ENCODE data around the gene POSTN.

Gene POSTN, protein sequence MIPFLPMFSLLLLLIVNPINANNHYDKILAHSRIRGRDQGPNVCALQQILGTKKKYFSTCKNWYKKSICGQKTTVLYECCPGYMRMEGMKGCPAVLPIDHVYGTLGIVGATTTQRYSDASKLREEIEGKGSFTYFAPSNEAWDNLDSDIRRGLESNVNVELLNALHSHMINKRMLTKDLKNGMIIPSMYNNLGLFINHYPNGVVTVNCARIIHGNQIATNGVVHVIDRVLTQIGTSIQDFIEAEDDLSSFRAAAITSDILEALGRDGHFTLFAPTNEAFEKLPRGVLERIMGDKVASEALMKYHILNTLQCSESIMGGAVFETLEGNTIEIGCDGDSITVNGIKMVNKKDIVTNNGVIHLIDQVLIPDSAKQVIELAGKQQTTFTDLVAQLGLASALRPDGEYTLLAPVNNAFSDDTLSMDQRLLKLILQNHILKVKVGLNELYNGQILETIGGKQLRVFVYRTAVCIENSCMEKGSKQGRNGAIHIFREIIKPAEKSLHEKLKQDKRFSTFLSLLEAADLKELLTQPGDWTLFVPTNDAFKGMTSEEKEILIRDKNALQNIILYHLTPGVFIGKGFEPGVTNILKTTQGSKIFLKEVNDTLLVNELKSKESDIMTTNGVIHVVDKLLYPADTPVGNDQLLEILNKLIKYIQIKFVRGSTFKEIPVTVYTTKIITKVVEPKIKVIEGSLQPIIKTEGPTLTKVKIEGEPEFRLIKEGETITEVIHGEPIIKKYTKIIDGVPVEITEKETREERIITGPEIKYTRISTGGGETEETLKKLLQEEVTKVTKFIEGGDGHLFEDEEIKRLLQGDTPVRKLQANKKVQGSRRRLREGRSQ

DNA sequence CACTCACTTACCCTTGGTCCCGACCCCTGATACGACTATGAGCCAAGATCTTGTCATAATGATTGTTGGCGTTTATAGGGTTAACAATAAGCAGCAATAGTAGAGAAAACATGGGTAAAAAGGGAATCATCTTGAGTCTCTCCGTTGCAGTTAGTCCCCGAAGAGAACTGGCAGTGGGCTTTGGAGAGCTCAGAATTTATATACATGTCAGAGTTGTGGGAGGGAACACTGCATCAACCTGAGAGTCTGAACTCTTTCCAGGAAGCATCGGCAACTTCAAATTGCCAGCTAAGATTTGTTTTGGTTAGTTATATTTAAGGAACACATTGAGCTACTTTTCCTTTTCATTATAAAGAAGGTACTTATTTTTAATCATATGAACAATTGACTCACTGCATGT, at the start of gene POSTN:
TSS of gene POSTN (minus strand) at position 172 of the 400 bp plus-strand sequence. CDS start at position 130, 42 bp downstream.
- DNase-seq = no peak

DNA sequence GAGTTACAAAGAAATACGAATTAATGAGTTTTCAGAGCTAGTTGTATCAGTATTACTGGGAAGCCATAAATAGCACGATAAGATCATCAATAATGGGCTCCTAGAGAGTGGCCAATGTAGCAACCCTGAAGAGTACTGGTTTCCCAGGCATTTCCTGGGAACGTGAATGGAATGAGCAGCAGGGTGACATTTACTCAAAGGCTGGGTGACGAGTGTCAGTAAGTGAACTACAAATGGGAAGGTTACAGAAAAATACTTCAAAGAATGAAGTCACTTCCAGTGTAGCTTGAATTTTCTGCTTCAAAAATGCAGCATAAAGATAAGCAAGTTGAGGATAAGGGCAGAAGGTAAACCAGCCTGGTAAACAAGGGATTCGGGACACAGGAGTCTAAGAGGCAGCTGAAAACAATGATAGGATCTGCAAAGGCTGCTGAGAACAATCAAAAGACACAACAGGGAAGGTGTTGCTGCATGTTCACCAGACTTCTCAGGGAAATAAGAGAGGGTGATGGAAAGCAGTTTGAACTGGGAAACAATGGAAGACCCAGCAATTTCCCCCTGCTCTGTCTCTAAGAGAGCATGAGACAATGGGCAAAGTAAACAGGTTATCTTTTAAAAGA, 48.6 kb upstream of the POSTN start:
- DNase-seq = no peak

DNA sequence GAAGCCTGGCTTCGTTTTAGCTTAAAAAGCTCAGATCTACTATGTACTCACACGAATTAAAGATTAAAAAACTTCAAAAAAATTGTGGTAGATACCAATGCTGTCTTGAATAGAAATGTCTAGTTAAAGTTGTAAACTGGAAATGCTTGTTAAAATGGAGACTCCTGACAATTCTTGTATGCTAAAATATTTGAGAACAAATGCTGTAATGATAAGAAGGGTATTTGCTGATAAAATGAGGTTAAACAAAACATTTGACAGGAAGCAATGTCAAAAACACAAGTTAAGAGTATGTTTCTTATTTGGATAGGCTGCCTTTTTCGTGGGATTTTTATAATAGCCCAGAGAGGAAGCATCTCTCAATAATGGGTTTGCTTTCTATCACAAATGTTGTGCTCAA, 48.0 kb upstream of the POSTN start:
- no peak for DNase-seq

DNA sequence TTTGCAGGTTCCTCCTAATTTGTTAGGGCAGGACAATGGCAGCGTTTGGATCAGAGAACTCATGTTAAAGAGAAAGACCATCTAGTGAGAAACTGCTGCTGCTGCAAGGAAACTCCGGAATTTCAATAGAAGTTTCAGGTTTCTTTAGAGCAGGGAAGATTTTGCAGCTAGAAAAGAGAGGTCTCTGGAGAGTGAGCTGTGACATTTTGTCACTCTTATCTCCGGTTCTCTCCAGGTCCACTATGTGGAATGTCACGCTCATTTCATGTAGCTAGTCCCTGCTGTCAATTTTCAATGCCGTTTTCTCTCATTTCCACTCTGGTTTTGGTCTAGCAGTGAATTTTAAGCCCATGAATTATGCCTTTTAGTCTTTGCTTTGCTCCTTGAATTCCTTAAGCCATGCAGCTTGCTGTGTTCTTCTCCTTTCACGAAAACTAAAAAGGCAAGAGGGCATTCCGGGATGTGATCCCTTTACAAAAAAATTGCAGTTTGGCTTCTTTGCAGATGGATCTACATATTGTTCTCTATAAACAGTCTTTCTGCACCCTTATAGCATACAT, 46.7 kb upstream of the POSTN start:
- no peak for DNase-seq

DNA sequence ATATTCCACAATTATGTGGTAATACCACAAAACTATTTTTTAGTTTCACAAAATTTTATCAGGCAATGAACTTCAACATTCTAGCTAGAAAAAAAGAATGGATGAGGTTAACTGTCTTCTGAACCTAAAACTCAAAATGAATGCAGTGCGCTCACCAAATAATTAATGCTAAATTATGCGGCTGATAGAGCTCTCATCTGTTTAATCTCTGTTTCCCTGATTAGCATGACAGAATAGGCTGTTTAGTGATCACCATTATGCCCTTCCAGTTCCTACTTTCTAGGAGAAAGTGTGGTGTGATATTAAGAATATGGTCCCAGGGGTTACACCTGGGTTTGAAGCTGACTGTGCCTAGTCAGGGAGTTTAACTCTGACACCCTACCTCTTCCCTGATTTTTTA, 42.8 kb upstream of the POSTN start:
- DNase-seq = no peak

DNA sequence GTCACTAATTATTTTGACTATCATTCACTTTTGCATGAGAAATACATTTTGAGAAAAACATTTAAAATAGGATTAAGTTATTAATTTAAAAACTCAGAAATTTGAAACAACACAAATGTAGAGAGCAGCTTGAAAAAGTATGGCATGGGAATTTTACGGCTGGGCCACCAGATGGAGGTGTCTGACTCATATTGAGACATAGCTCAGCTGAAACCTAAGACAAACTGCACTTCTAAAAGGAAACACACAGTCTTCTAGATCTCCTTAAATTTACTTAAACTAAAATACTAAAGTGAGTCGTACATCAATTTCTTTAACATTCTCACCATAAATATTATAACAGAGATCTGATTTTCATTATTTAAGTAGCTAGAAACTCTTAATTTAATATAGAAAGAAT, 41.9 kb upstream of the POSTN start:
- no peak for DNase-seq

DNA sequence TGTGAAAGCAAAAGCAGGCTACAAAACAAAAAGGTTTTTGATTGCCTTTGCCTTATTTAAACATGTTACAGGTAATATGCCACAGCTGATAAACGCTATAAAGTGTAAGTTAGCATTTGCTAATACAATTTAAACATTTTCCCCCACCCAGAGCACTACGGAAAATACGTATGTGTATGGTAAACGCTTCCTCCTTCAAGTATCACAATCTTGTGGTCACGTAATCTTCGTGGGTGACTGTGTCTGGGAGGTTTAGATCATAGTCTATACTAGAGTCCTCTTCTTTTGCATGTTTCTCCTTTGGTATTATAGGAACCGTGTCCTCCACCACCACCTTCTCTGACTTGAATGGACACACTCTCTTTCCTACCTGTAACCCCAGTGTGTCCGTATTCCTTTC, 38.1 kb upstream of the POSTN start:
- DNase-seq = no peak

DNA sequence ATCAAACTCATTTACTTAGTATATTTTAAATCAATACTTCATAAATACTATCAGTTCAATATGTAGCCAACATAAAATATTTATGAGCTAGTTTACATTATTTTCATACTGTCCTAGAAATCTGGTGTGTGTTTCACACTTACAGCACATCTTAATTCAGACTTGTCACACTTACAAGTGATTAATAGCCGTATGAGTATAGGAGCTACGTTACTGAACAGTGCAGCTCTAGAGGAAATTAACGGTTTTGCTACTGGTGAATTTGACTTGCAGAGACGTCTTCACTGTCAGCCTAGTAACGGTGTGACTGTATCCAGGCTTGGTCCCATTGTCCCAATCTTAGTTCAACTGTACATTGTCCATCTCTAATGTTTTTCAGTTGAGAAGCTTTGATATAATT, 33.7 kb upstream of the POSTN start:
- DNase-seq = no peak

DNA sequence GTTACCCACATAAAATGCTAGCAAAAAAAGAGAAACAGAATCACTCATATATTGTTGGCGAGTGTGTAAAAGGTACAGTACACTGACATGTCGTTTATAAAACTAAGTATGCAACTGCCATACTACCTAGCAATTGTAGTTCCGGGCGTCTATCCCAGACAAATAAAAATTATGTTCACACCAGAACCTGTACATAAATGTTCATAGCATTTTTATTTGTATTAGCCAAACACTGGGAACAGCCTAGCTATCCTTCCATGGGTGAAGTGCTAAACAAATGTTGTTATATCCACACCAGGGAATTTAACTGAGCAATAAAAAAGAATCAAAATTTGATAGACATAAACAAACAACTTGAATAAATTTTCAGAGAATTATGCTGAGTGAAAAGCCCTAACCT, 28.9 kb upstream of the POSTN start:
- no peak for DNase-seq

DNA sequence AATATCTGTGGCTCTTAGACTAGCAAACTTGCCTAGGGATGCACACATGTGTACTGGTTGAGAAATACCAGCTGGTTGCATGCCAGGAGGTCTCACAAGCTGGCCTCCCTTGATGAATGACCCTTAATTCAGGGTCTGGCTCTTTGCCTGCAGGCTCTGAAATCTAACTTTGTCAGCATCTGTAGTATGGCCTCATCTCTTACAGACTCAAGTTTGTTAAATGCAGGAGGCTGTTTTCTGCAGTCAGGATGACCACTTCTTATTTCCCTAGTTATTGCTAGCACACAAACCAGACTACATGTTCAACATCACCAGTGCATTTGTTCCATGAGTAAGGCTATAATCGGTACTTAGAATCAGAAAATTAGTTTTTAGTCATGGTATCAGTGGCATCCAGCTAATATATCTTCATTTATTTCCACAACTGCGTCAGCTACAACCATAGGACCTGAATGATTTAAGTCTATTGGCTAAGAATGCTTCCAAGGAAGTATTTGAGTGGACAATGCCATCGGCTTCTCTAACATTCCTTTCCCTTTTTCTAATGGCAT, 23.3 kb upstream of the POSTN start:
- no peak for DNase-seq

DNA sequence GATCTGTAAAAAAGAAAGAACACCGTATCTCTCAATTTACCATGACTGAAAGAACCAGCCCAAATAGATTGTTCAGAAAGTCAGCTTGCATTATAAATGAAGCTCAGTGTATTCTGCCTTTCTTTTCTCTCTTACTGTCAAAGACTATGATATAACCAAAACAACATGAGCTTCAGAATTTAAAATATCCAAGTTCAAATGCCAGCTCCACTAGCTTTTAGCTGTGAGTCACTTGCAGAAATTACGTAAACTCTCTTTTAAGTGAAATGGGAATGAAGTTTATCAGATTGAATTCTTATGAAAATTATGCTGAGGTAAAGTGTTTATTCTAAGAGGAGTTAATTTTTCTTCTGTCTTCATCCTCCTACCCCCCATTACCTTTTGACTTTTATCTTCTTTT, 20.0 kb upstream of the POSTN start:
- no peak for DNase-seq

DNA sequence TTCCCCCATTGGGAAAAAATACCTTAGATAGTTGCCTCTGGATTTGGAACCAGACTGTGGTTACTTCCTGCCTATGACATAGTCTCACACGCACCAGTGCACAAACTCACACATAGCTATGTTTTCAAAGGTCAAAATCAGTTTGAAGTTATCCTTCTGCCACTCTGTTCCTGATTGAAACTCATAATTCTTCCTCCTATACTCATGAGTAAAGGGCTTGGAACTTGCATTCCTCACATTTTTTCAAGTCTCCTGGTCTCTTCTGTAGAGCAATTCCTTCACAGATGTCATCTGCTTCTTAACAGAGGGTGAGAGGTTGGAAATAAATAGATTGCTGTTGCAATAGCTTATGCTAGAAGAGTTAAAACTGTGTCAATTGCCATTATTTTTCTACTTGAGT, 18.6 kb upstream of the POSTN start:
- DNase-seq = no peak

DNA sequence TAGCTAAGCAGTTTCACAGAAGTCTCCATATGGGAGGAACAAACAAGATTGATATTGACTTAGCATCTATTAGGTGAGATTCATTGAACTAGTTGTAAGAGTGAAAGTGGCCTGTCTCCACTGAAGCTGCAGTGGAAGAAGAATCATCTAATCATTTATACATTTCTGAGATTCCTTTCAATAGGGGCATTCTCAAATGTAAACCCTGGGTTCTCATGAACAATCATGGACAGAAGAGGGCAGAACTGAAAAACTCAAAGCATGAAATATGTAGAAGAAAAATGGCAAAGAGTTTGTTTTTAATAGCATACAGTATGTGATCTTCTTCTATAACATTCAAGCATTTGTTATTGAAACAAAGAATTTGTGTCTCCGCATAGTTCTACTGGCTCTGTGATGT, 17.6 kb upstream of the POSTN start:
- DNase-seq = no peak

DNA sequence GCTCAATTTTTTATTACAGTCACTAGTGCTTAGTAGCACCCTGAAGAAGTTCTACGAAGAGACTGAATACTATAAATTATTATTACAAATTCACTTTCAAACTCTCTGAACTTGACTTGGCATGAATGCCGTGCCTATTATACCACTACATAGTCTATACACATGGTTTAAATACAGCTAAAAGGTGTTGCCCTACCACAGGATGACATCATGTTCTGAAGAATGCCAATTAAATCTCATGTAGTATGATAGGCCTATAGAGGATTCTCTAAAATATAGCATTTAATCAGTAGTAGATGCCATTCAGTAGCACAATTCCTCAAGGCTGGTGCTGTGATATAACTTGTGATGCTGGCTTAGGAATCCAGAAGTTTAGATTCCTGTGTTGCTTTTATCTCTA, 16.7 kb upstream of the POSTN start:
- DNase-seq = no peak

DNA sequence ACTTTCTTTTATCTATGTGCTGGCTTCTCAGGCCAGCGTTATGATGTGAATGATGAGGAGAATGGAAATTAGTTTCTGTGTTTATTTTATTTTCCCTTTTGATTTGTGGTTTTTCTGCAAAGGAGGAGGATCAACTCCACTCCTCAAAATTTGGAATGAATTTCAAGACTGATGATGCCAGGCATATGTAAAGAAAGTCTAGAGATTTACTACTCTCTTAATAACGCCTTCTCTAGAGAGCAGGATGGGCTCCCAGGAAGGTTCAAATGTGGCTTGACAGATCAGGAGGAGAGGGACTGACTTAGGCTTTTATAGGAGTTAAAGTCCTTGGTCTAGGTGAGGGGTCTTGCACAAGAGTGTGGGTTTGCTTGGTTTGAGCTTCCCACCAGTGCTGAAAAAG, 15.1 kb upstream of the POSTN start:
- no peak for DNase-seq

DNA sequence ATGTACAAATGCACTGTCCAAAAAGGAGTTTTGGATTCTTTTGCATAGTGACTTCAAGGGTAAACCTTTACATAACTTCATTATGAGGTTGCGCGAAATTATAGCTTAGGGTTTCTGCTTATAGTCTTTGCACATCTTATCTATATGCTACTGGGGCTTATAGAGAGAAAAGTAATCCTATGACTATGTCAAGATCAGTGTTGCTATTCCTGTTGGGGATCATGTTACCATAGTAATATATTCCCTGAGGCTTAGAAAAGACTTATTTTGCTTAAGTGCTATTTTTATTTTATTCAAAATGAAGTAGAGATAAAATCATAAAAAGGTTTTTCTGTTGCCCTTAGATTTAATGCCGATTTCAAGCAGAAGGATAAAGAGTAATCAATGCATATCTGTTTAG, 14.7 kb upstream of the POSTN start:
- no peak for DNase-seq

DNA sequence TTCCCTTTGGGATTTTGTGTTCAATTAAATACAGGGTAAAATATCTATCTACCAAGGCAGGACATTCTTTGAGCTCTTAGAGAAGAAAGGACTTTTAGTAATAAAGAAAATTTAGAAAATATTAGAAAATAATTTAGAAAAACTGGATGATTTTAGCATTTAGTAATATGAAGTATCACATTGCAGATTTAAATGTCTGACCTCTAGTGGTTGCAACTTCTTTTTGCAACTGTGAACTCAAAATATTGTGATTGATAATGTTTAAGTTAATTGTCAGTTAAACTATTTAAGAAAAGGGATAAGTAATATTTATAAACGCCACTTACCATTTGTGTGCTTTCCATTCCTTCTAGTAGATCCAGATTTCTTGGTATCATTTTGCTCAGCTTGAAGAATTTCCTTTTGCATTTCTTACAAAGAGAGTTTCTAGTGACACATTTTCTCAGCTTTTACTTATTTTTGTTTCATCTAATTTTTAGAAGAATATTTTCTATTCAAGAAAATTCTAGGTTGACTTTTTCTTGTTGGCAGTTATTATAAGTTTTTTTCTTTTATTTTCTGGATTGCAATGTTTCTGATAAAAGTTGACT, 10.3 kb upstream of the POSTN start:
- no peak for DNase-seq

DNA sequence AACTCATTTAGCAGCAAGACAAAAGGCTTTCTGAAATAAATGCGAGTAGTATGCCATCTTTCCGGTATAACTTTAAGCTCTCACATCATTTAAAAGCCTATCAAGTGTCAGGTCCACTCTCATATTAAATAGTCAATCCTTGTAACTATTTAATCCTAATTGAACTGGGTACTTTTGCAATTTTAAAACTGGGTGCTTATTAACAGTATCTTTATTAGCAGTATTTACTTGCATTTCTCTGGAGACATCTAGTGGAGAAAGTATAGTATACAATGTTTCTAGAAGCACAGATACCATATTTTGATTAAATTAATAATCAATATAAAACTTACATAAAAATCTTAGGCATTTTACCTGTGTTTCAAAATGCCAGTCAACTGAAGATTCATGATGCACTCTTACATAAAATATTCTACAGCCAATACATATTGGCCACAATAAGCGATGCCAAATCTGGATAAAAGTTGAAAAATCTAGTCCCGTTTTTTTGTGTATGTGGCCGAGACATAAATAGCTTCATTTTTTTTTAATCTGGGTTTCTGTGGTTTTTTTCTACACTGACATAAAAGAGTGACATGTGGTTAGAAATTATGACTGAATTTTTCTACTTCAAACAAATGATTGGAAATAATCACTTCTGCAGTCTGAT, 4.3 kb upstream of the POSTN start:
- no peak for DNase-seq

DNA sequence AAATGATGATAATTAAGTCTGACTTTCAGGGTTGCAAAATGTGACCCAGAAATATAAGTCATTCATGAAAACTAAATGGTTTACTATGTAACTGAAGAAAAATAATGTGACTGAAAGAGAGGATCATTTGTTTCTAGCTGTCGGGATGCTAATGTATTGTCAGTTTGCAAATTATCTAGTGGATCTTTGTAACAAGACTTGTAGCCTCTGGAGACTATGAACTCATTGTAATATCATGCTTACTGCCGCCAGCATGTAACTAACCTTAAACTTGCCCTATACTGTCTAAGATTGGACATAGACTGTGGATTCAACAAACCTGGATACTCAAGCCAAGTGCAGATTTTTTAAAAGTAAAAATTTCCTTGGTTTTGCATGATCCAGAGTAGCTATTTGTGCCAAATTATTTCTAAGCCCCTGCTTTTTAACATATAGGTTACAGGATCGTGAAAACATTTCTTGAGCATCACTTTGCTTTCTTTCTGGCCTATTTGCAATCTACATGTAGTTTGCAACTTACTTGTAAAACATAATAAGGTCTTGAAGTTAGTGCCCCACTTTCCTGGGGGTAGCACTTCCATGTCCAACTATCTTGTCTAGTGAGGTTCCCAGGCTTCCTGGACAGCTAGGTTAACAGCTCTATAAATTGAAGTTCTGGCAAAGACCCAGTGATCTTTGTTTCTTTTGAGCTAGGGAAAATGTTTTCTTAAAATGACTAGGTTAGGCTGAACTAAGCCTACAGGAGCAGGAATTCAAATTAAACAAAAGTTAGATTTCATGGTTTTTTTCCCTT, 3.3 kb upstream of the POSTN start:
- no peak for DNase-seq

DNA sequence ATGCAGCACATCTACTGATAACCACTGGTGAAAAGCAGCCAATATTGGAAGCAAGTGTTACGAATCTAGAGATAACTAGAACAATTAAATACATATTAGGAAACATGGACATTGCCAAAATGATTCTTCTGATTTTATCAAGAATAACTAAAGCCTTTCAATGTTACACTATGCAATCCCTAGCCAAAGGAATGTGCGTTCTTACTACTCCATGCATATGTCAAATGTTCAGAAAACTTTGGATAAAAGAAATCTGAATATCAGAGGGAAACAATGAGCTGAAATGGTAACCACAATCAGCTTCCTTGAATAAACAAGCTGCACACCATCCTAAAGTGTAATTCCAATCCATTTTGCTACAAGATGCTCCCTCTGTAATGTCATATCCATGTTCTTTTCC, 951 bp upstream of the POSTN start:
- DNase-seq = no peak

DNA sequence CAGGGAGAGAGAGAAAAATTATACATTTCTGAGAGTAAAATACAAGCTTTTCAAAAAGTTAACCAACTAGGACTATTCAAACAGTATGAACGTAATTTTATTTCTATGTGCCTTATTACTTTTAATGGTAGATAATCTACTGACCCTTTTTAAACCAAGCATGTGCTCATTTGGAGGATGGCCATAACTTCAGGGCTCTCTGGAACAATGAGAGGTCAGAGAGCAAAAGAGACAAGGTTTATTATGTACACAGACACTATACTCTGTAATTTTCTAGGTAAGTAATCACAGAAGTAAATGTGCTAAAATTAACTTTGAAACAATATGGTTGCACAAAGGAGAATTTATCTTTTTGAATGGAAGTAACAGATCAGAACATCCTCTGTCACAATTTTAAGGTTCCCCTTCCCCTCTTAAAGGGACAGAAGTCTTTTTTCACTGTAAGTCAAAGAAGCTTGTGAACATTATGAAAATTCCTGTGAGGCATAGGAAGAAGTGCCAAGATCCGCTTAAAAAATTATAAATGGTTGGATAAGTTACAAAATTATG, 1.0 kb downstream of the POSTN start:
- no peak for DNase-seq

Data from NCI-H1048 (cell line).